DND-41 (cell line): Measurements from ENCODE around the gene SMIM5.
A peak's percentile ranks its signal among the peaks of the same experiment; 100 is the strongest.

ENCODE experiments used
- CTCF ChIP-seq: IDR thresholded peaks from 2 replicates; pipeline ENCODE4 v1.5.1; 2012; ENCODE audit warnings: borderline replicate concordance, low read length, moderate library complexity, mild to moderate bottlenecking; ENCODE audit not compliant: poor library complexity, severe bottlenecking; ENCODE audit errors: extremely low read depth
- EZH2 ChIP-seq: IDR thresholded peaks from 3 replicates; pipeline ENCODE4 v1.6.1; 2012; ENCODE audit warnings: borderline replicate concordance, low read depth, mild to moderate bottlenecking, moderate library complexity, low read length, inconsistent platforms; ENCODE audit not compliant: severe bottlenecking

- TF ChIP-seq CTCF (peak; percentile 92), EZH2 (no peak)
Observed at GRCh38 chr17:75652934-75653549, 19.8 kb downstream of the SMIM5 start.
